ENCODE measurements around the gene AIRE. TPM values are rescaled to one million over a fixed set of nuclear protein-coding genes. Genes with fewer than 3 reads are reported as not detected.

Gene AIRE
- total and polyA plus RNA-seq, 2 donors (not counting 1 experiment from before 2014, with no cell fraction given), result not detected

DNA sequence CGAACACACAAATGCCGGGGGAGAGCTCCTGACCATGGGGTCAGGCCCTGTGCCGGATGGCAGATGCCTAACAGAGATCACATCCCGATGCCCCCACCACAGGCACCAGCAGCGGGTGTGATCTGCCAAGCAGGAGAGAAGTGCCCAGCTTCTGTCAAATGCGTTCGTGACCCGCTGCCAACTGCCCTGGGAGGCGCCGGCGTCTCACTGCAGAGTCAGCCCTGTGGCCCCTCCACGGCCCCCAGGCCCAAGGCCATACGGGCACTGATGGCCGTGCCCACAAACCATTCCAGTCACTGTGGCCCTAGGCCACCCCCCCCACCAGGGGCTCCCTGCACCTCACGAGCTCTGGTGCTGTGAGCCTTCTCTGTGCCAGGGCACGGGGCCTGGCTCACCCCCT lies 45.5 kb downstream of the AIRE start:
- no peaks in the 10 kb centered on the region for H3K27me3 ChIP-seq (ENCODE audit: control insufficient read depth, insufficient read depth, low read length)
- no peaks in the 10 kb centered on the region for H3K4me1 ChIP-seq (ENCODE audit: control insufficient read depth, extremely low read depth, insufficient read depth, low read length)
- DNase-seq (ENCODE audit: low read depth in 2 of 2), result no peak
- no peaks in the 10 kb centered on the region for H3K9me3 ChIP-seq (ENCODE audit: control insufficient read depth, insufficient read depth, low read depth, low read length)
- no peak overlapping the region for H3K9ac ChIP-seq (ENCODE audit: insufficient read depth, low read length)
- H3K4me2 ChIP-seq (ENCODE audit: extremely low read depth, insufficient read depth, low read length), result no peak overlapping the region
- no peak overlapping the region for H3K4me3 ChIP-seq (replicated peaks in 1 of 4; ENCODE audit: control extremely low read depth in 1 of 4, insufficient read depth in 1 of 4, low read depth in 3 of 4, low read length in 4 of 4)
- no peak overlapping the region for H3K27ac ChIP-seq (ENCODE audit: insufficient read depth, low read length)
- no peak overlapping the region for H2AFZ ChIP-seq (ENCODE audit: low read length)
- no peaks in the 10 kb centered on the region for H4K20me1 ChIP-seq (ENCODE audit: control insufficient read depth, extremely low read depth, insufficient read depth, low read length)
- H3K36me3 ChIP-seq (ENCODE audit: control insufficient read depth, insufficient read depth, low read length), result peaks cover 9% of the 10 kb centered on the region
- TF ChIP-seq, protein P1, sequence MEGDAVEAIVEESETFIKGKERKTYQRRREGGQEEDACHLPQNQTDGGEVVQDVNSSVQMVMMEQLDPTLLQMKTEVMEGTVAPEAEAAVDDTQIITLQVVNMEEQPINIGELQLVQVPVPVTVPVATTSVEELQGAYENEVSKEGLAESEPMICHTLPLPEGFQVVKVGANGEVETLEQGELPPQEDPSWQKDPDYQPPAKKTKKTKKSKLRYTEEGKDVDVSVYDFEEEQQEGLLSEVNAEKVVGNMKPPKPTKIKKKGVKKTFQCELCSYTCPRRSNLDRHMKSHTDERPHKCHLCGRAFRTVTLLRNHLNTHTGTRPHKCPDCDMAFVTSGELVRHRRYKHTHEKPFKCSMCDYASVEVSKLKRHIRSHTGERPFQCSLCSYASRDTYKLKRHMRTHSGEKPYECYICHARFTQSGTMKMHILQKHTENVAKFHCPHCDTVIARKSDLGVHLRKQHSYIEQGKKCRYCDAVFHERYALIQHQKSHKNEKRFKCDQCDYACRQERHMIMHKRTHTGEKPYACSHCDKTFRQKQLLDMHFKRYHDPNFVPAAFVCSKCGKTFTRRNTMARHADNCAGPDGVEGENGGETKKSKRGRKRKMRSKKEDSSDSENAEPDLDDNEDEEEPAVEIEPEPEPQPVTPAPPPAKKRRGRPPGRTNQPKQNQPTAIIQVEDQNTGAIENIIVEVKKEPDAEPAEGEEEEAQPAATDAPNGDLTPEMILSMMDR (conservative IDR thresholded peaks at IDR 0.05 in 1 of 2, IDR thresholded peaks at IDR 0.05 in 1 of 2; ENCODE audit: low read depth in 1 of 2, low read length in 2 of 2), result no peak
- TF ChIP-seq EZH2 (IDR thresholded peaks at IDR 0.05; ENCODE audit: low read length, missing control alignments), result no peak
- no peaks in the 10 kb centered on the region for H3K79me2 ChIP-seq (ENCODE audit: control insufficient read depth, insufficient read depth, low read length)

DNA sequence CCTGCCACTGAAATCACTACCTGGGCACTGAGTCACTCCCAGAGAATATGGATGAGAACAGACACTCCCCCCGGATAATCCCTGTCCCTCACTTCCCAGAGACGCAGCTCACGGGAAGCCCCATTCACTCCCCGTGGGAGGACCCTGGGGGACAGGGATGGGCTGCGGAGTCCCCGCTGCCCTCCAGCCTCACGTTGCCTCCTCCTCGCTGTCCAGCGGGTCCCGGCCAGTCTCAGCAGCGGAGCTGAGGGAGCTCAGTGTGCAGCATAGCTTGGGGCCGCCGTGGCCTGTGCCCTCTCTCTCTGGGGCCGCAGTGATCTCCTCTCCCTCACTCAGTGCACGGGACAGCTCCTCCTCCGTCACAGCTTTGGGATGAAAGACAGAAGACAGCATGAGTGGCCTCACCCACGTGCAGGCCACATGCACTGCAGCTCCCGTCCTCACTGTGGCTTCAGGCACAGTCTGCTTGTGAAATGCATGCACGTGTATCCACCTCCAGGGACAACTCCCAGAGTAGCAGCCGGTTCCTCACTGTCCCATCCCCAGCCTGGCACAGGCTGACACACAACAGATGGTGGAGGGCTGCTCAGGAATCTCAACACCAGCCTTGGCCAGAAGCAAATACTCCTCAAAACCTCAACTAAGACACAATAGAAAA lies 46.1 kb downstream of the AIRE start:
- Histone ChIP-seq H3K27me3 (ENCODE audit: control insufficient read depth, insufficient read depth, low read length) (no peaks in the 10 kb centered on the region), H3K4me2 (ENCODE audit: extremely low read depth, insufficient read depth, low read length) (no peak overlapping the region), H3K4me3 (replicated peaks in 1 of 4; ENCODE audit: control extremely low read depth in 1 of 4, insufficient read depth in 1 of 4, low read depth in 3 of 4, low read length in 4 of 4) (no peak overlapping the region), H3K9me3 (ENCODE audit: control insufficient read depth, insufficient read depth, low read depth, low read length) (no peaks in the 10 kb centered on the region), H2AFZ (ENCODE audit: low read length) (no peak overlapping the region), H4K20me1 (ENCODE audit: control insufficient read depth, extremely low read depth, insufficient read depth, low read length) (no peaks in the 10 kb centered on the region), H3K79me2 (ENCODE audit: control insufficient read depth, insufficient read depth, low read length) (no peaks in the 10 kb centered on the region), H3K36me3 (ENCODE audit: control insufficient read depth, insufficient read depth, low read length) (peaks cover 9% of the 10 kb centered on the region), H3K9ac (ENCODE audit: insufficient read depth, low read length) (no peak overlapping the region), H3K27ac (ENCODE audit: insufficient read depth, low read length) (no peak overlapping the region), H3K4me1 (ENCODE audit: control insufficient read depth, extremely low read depth, insufficient read depth, low read length) (no peaks in the 10 kb centered on the region)
- TF ChIP-seq EZH2 (IDR thresholded peaks at IDR 0.05; ENCODE audit: low read length, missing control alignments), result no peak
- TF ChIP-seq, protein P1 (conservative IDR thresholded peaks at IDR 0.05 in 1 of 2, IDR thresholded peaks at IDR 0.05 in 1 of 2; ENCODE audit: low read depth in 1 of 2, low read length in 2 of 2), result no peak
- DNase-seq (ENCODE audit: low read depth in 2 of 2), result no peak

DNA sequence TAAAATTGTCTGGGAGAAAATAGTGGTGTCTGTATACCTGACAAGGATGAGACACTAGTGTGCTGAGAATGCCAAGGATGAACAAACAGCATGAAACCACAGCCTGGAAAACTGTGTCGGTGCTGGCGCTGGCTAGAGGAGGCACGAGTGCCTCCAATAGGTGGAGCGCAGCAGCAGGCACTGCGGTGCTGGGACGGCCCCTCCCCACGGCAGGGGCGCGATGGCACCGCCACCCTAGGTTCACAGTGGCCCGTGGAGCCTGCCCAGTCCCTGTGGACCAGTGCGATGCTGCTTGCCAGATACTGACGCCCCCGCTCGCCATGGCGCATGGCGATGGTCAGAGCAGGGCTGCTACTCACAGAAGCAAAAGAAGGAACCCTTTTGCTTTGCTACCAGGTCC lies 46.7 kb downstream of the AIRE start:
- peaks cover 5% of the 10 kb centered on the region for H3K36me3 ChIP-seq (ENCODE audit: control insufficient read depth, insufficient read depth, low read length)
- H3K9ac ChIP-seq (ENCODE audit: insufficient read depth, low read length), result no peak overlapping the region
- H3K4me1 ChIP-seq (ENCODE audit: control insufficient read depth, extremely low read depth, insufficient read depth, low read length), result no peaks in the 10 kb centered on the region
- no peaks in the 10 kb centered on the region for H3K27me3 ChIP-seq (ENCODE audit: control insufficient read depth, insufficient read depth, low read length)
- H3K79me2 ChIP-seq (ENCODE audit: control insufficient read depth, insufficient read depth, low read length), result no peaks in the 10 kb centered on the region
- no peak overlapping the region for H3K4me2 ChIP-seq (ENCODE audit: extremely low read depth, insufficient read depth, low read length)
- H3K27ac ChIP-seq (ENCODE audit: insufficient read depth, low read length), result no peak overlapping the region
- TF ChIP-seq EZH2 (IDR thresholded peaks at IDR 0.05; ENCODE audit: low read length, missing control alignments), result no peak
- TF ChIP-seq, protein P1 (conservative IDR thresholded peaks at IDR 0.05 in 1 of 2, IDR thresholded peaks at IDR 0.05 in 1 of 2; ENCODE audit: low read depth in 1 of 2, low read length in 2 of 2), result no peak
- no peaks in the 10 kb centered on the region for H4K20me1 ChIP-seq (ENCODE audit: control insufficient read depth, extremely low read depth, insufficient read depth, low read length)
- no peak overlapping the region for H2AFZ ChIP-seq (ENCODE audit: low read length)
- no peak overlapping the region for H3K4me3 ChIP-seq (replicated peaks in 1 of 4; ENCODE audit: control extremely low read depth in 1 of 4, insufficient read depth in 1 of 4, low read depth in 3 of 4, low read length in 4 of 4)
- no peaks in the 10 kb centered on the region for H3K9me3 ChIP-seq (ENCODE audit: control insufficient read depth, insufficient read depth, low read depth, low read length)
- DNase-seq (ENCODE audit: low read depth in 2 of 2), result no peak

Data from fibroblast of lung (primary cell).